Parathyroid adenoma (tissue), 2 donors: ENCODE measurements around the gene ZNF138.
"Not testable (repeated sequence)": the region's sequence is repeated elsewhere in the genome, so short reads cannot be mapped to it uniquely, and the experiment has no call there.

Experiments used
- H2AFZ ChIP-seq: fragments of 300-600 bp; sonication (generic); one replicate; pipeline ENCODE4 v1.7.0; 2017; ENCODE audit warnings: antibody characterized with exemption, mild to moderate bottlenecking
- H3K27ac ChIP-seq: fragments of 300-600 bp; sonication (generic); one replicate; pipeline ENCODE4 v1.7.0; 2017
- H3K27me3 ChIP-seq: fragments of 300-600 bp; sonication (generic); one replicate; pipeline ENCODE4 v1.7.0; 2017; ENCODE audit warnings: low read length; ENCODE audit not compliant: control insufficient read depth, insufficient read depth
- H3K36me3 ChIP-seq: fragments of 300-600 bp; sonication (generic); one replicate; pipeline ENCODE4 v1.7.0; 2017; ENCODE audit warnings: low read length; ENCODE audit not compliant: control insufficient read depth, insufficient read depth
- H3K4me1 ChIP-seq: fragments of 300-600 bp; sonication (generic); one replicate; pipeline ENCODE4 v1.7.0; 2017; ENCODE audit warnings: control low read depth
- H3K4me2 ChIP-seq: fragments of 300-600 bp; sonication (generic); one replicate; pipeline ENCODE4 v1.7.0; 2017; ENCODE audit warnings: low read length
- H3K4me3 ChIP-seq: fragments of 300-600 bp; sonication (generic); one replicate; pipeline ENCODE4 v1.7.0; 2017; ENCODE audit warnings: low read depth, low read length
- H3K79me2 ChIP-seq: fragments of 300-600 bp; sonication (generic); one replicate; pipeline ENCODE4 v1.7.0; 2017; ENCODE audit warnings: control low read depth
- H3K9ac ChIP-seq: fragments of 300-600 bp; sonication (generic); one replicate; pipeline ENCODE4 v1.7.0; 2017; ENCODE audit warnings: mild to moderate bottlenecking
- H3K9me3 ChIP-seq: fragments of 300-600 bp; sonication (generic); one replicate; pipeline ENCODE4 v1.7.0; 2017; ENCODE audit warnings: low read length; ENCODE audit not compliant: control insufficient read depth
- TF ChIP-seq, protein P1 (sequence below): fragments of 300-600 bp; sonication (generic); IDR thresholded peaks from one replicate; pipeline ENCODE4 v1.7.0; 2017; ENCODE audit warnings: antibody characterized with exemption, mild to moderate bottlenecking
- donor health status: primary hyperparathyroidism.

Gene ZNF138

DNA sequence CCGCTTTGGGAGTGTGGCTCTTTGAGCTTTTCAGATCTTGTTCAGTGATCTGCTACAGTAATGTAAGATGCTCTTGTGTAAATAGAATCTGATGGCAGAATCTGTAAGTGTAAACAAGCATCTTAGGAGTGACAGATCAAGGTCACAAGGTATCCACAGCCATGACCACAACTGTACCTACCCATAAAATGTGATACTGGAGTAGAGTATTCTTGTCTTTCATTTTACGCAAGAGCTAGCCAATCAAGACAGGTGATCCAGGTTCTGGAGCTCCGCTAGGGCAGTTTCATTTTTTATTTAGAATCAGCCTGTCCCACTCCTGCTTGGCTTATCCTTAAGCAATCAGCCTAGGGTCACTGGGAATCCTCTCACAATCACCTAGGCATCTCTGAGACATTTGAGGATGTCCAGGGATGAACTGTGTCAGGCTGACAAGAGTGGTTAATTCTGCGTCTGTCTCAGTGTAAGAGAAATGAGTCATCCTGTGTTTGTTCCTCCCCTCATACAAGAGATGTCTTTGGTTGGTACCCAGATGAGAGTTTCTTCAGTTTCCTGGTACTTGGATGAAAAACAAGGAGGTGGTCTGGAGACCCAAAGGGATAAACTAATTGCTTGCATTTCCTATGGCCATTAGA is 13.6 kb downstream of the ZNF138 start:
- Histone ChIP-seq H3K27me3 (no peaks in the 10 kb centered on the region), H3K9ac (no peak overlapping the region), H2AFZ (no peak overlapping the region), H3K9me3 (no peaks in the 10 kb centered on the region), H3K27ac (no peak overlapping the region), H3K4me3 (no peak overlapping the region), H3K4me1 (no peaks in the 10 kb centered on the region), H3K4me2 (no peak overlapping the region), H3K79me2 (peaks cover 13% of the 10 kb centered on the region), H3K36me3 (no peaks in the 10 kb centered on the region)
- TF ChIP-seq, protein P1, sequence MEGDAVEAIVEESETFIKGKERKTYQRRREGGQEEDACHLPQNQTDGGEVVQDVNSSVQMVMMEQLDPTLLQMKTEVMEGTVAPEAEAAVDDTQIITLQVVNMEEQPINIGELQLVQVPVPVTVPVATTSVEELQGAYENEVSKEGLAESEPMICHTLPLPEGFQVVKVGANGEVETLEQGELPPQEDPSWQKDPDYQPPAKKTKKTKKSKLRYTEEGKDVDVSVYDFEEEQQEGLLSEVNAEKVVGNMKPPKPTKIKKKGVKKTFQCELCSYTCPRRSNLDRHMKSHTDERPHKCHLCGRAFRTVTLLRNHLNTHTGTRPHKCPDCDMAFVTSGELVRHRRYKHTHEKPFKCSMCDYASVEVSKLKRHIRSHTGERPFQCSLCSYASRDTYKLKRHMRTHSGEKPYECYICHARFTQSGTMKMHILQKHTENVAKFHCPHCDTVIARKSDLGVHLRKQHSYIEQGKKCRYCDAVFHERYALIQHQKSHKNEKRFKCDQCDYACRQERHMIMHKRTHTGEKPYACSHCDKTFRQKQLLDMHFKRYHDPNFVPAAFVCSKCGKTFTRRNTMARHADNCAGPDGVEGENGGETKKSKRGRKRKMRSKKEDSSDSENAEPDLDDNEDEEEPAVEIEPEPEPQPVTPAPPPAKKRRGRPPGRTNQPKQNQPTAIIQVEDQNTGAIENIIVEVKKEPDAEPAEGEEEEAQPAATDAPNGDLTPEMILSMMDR, result no peak

GRCh38 chr7:64811767-64812166 is 17.5 kb downstream of the ZNF138 start:
- TF ChIP-seq, protein P1, result no peak
- H3K27me3 ChIP-seq, result no peaks in the 10 kb centered on the region

DNA sequence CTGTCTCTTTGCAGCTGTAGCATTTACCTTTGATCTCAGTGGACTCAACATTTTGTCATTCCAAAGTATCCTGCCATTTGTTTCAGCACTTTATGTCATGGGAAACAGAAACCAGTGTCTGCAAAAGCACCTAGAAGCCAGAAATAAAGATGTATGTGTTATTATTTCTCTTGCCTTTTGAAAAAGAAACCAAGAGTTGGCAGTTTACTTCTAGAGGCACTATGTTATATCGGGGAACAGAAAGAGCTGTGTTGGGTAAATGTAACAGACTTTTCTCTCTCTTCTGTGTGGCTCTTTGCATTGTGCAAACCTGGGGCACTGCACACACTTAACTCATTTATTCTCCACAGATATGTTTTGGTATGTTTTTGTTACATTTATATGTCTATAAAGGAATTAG is 36.7 kb downstream of the ZNF138 start:
- H2AFZ ChIP-seq, result no peak overlapping the region
- H3K4me1 ChIP-seq, result no peaks in the 10 kb centered on the region
- H3K9me3 ChIP-seq, result no peaks in the 10 kb centered on the region
- TF ChIP-seq, protein P1, result no peak
- H3K27ac ChIP-seq, result no peak overlapping the region
- no peaks in the 10 kb centered on the region for H3K27me3 ChIP-seq
- no peak overlapping the region for H3K9ac ChIP-seq
- H3K4me2 ChIP-seq, result no peak overlapping the region
- no peaks in the 10 kb centered on the region for H3K36me3 ChIP-seq
- H3K4me3 ChIP-seq, result no peak overlapping the region
- H3K79me2 ChIP-seq, result no peaks in the 10 kb centered on the region

More at GRCh38 chr7:64811767-64812166, 17.5 kb downstream of the ZNF138 start:
- Histone ChIP-seq H3K36me3 (no peaks in the 10 kb centered on the region), H3K4me1 (no peaks in the 10 kb centered on the region), H3K79me2 (peaks cover 2% of the 10 kb centered on the region), H2AFZ (no peak overlapping the region), H3K4me2 (no peak overlapping the region), H3K27ac (no peak overlapping the region), H3K9me3 (no peaks in the 10 kb centered on the region), H3K4me3 (no peak overlapping the region), H3K9ac (no peak overlapping the region)

- H3K9ac ChIP-seq, result no peak overlapping the region
- H3K4me3 ChIP-seq, result no peak overlapping the region
- no peak overlapping the region for H2AFZ ChIP-seq
- H3K27ac ChIP-seq, result no peak overlapping the region
- no peaks in the 10 kb centered on the region for H3K79me2 ChIP-seq
- no peaks in the 10 kb centered on the region for H3K4me1 ChIP-seq
- TF ChIP-seq, protein P1, result no peak
- no peak overlapping the region for H3K4me2 ChIP-seq
- no peaks in the 10 kb centered on the region for H3K9me3 ChIP-seq
- H3K27me3 ChIP-seq, result no peaks in the 10 kb centered on the region
- no peaks in the 10 kb centered on the region for H3K36me3 ChIP-seq
Observed at GRCh38 chr7:64832136-64832535, 37.9 kb downstream of the ZNF138 start.

GRCh38 chr7:64834989-64835388 is 40.8 kb downstream of the ZNF138 start:
- no peak overlapping the region for H3K27ac ChIP-seq
- no peaks in the 10 kb centered on the region for H3K79me2 ChIP-seq
- no peak overlapping the region for H3K9ac ChIP-seq
- no peaks in the 10 kb centered on the region for H3K9me3 ChIP-seq
- TF ChIP-seq, protein P1, result no peak
- H3K4me1 ChIP-seq, result no peaks in the 10 kb centered on the region
- no peaks in the 10 kb centered on the region for H3K36me3 ChIP-seq
- no peaks in the 10 kb centered on the region for H3K27me3 ChIP-seq
- H3K4me3 ChIP-seq, result no peak overlapping the region
- no peak overlapping the region for H2AFZ ChIP-seq
- H3K4me2 ChIP-seq, result no peak overlapping the region

DNA sequence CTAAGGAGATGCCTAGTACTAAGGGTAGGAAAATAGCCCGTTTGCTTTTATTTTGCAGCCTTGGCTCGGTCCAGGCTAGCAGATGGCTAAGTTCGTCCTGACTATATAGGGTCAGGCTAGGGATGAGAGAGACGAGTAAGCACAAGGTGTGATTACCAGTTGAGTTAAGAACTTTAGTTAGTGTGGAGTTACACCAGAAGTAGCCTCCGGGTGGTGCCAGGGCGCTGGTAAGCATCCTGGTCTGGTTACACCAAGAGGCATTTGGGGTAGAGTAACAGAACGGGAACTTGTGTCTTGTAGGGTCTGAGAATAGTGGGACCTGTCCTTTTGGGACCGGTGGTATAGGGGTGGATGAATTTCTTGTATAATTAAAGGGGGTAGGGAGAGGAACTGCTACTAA is 41.6 kb downstream of the ZNF138 start:
- H3K79me2 ChIP-seq, H3K4me2 ChIP-seq, H3K36me3 ChIP-seq, H3K27ac ChIP-seq, H3K4me3 ChIP-seq, H3K4me1 ChIP-seq, H3K27me3 ChIP-seq, H2AFZ ChIP-seq, H3K9ac ChIP-seq, H3K9me3 ChIP-seq: not testable (repeated sequence)

DNA sequence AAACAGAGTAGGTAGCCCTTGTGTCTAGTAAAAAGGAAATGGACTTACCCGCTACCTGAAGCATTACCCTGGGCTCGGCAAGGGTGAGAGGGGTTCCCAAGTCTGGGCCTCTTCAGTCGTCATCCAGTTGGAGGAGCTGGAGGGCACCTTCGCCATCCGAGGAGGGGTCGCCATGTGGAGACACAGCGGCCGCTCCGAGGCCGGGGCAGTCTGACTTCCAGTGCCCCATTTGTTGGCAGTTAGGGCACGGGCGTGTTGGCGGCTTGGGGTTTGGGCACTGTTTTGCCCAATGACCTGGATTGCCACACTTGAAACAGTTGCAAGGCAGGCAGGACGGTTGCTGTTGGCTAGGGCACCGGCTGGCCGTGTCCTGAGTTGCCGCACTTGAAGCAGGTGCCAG is 43.8 kb downstream of the ZNF138 start:
- not testable (repeated sequence) for H3K4me1 ChIP-seq, H3K27me3 ChIP-seq, H3K9me3 ChIP-seq, H3K79me2 ChIP-seq, H3K9ac ChIP-seq, H3K27ac ChIP-seq, H3K4me3 ChIP-seq, H2AFZ ChIP-seq, H3K4me2 ChIP-seq, H3K36me3 ChIP-seq
